Thyroid gland (tissue), 4 donors: ENCODE data around the gene RNF220.

Experiments used
- CTCF ChIP-seq, 6 experiments: fragments of 200-600 bp in 3 of 6; fragments of 450-650 bp in 3 of 6; sonication (generic) in 3 of 6; IDR thresholded peaks; one replicate each; pipeline ENCODE4 v1.5.1; 2016 to 2019; ENCODE audit warnings: antibody characterized with exemption in 6 of 6, mild to moderate bottlenecking in 2 of 6, inconsistent platforms in 1 of 6, moderate library complexity in 1 of 6
- POLR2A ChIP-seq, 2 donors: fragments of 450-650 bp; IDR thresholded peaks; one replicate each; pipeline ENCODE4 v1.6.1; 2017; ENCODE audit warnings: antibody characterized with exemption in 2 of 2, mild to moderate bottlenecking in 2 of 2, moderate library complexity in 1 of 2

GRCh38 chr1:44611866-44612265 is 206.8 kb downstream of the RNF220 start:
- no peak for TF ChIP-seq CTCF (IDR thresholded peaks at IDR 0.05)
- TF ChIP-seq POLR2A (IDR thresholded peaks at IDR 0.05) = no peak
